GM04503 (cell line): ENCODE results near the gene FAAP20.

Experiments used
- DNase-seq: peaks from one replicate; pipeline ENCODE4 v3.0.0-alpha.2; 2012; ENCODE audit warnings: low read depth

FAAP20 gene

GRCh38 chr1:2229911-2230731 lies 35.5 kb upstream of the FAAP20 start:
- no peak for DNase-seq

GRCh38 chr1:2229037-2229864 lies 34.7 kb upstream of the FAAP20 start:
- DNase-seq, result no peak

GRCh38 chr1:2228694-2229036 lies 34.1 kb upstream of the FAAP20 start:
- DNase-seq, result no peak

GRCh38 chr1:2228157-2228594 lies 33.6 kb upstream of the FAAP20 start, which contains the start of gene SKI:
Gene SKI, plus strand, starts transcription at chr1:2228319. Its CDS starts 448 bp downstream, at chr1:2228767.
- no peak for DNase-seq

GRCh38 chr1:2227346-2228156 lies 33.0 kb upstream of the FAAP20 start:
- DNase-seq, result peak; percentile 58

- no peak for DNase-seq
Measured at GRCh38 chr1:2226525-2227345, 32.2 kb upstream of the FAAP20 start.

- DNase-seq, result no peak
Measured at GRCh38 chr1:2224631-2225428, 30.3 kb upstream of the FAAP20 start.

GRCh38 chr1:2224170-2224584 lies 29.6 kb upstream of the FAAP20 start:
- no peak for DNase-seq

- DNase-seq, result no peak
Measured at GRCh38 chr1:2221271-2221670, 26.7 kb upstream of the FAAP20 start.

GRCh38 chr1:2216767-2217058 lies 22.1 kb upstream of the FAAP20 start:
- DNase-seq, result no peak

GRCh38 chr1:2215909-2216766 lies 21.6 kb upstream of the FAAP20 start:
- no peak for DNase-seq

GRCh38 chr1:2215329-2215728 lies 20.8 kb upstream of the FAAP20 start:
- no peak for DNase-seq

- DNase-seq, result no peak
Measured at GRCh38 chr1:2214541-2215241, 20.1 kb upstream of the FAAP20 start.

- DNase-seq, result peak; percentile 65
Measured at GRCh38 chr1:2213576-2214505, 19.3 kb upstream of the FAAP20 start.

GRCh38 chr1:2212532-2213491 lies 18.2 kb upstream of the FAAP20 start:
- peak; percentile 90 for DNase-seq

GRCh38 chr1:2212274-2212531 lies 17.6 kb upstream of the FAAP20 start:
- no peak for DNase-seq

- DNase-seq, result no peak
Measured at GRCh38 chr1:2210786-2211185, 16.2 kb upstream of the FAAP20 start.
